AG08395 (cell line): ENCODE results near the gene TRIM65.

ENCODE experiments used
- DNase-seq: peaks from one replicate; pipeline ENCODE4 v3.0.0; 2012; ENCODE audit warnings: mixed read lengths, low spot score

TRIM65 gene

DNA sequence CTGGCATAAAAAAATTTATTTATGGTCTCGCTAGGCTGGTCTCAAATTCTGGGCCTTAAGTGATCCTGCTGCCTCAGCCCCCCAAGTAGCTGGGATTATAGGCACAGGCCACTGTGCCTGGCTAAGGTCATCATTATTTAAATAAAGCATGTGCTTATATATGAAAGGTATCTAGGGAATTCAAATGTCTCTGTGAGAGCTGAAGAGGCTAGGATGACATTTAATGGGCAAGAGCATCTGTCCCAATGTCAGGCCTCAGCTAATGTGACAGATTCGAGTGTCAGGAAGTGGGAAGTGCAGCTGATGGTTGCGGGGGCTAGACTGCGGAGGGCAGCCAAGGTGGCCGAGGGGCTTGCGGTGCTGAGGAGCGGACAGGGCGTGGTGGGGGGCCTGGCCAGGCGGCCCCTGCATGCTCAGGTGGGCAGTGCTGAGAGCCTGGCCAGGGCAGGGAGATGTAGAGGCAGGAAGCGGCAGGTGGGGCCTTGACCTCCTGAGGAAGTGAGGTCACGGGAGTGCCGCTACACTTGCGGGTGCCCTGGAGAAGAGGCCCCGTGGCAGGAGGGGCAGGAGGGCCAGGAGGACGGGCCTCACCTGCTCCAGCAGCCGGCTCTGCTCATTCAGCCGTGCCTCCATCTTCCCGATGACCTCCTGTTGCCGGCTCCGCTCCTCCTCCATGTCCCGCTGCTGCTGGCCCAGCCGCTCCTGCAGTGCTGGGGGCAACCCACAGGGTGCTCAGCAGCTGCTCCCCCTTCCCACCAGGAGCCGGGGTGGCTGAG is 20.6 kb upstream of the TRIM65 start:
- no peak for DNase-seq

DNA sequence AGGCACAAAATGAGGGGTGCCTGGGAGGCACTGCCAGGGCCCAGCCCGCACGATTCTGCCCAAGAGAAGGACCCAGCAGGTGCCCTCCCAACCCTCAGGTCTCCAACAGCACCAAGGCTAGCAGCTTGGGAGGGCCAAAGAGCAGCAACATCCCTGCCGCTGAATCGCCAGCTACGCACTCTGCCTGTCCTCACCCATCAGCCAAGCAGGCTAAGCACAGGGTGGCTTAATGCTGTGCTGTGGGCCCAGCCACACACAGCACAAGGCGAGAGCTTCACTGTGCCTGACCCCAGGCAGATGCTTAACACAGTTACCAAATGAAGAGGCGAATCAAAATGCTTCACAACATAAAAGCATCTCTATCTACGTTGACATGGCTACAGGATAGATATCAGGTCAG is 18.5 kb upstream of the TRIM65 start:
- DNase-seq, result no peak

GRCh38 chr17:75914643-75915267 is 18.0 kb upstream of the TRIM65 start:
- no peak for DNase-seq

GRCh38 chr17:75913537-75914210 is 16.9 kb upstream of the TRIM65 start:
- no peak for DNase-seq

DNA sequence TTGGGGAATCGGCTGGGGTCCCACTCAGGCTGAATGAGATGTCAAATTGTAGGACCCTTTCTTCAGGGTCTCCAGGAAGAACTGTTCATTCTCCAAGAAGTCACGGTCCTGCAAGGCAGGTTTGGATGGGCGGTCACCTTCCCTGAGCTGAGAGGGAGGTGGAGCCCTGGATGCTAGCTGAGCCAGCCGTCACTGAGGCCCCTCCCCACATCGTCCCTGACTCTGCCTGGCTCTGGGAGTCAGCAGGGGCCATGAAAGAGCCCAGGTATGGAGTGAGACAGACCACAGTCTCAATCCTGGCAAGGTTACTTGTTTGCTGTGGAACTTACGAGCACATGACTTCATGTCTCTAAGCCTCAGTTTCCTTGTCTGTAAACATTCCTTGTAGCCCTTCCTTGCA is 13.9 kb upstream of the TRIM65 start:
- DNase-seq, result no peak

DNA sequence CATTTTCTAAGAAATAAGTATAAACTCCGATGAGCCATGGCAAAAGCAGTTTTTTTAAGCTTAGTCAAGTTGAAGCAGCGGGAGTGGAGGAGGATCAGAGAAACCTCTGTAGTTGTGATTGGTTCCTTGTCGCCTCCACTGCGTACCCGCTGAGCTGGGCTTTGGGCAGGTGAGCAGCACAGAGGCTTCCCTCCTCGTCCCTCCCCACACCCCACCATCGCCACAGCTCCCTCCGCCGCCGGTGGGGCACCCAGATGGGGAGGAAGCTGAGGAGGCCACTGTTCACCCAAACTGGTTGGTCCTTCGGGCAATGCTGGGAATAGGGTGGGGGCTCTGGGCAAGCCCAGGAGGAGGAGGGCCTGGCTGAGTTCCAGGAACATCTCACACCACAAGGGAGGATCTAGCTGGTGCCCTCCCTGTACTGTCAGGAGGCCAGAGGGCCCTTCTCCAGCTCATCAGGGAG is 13.1 kb upstream of the TRIM65 start:
- no peak for DNase-seq

- DNase-seq, result no peak
Observed at GRCh38 chr17:75909051-75909811, 12.5 kb upstream of the TRIM65 start.

DNA sequence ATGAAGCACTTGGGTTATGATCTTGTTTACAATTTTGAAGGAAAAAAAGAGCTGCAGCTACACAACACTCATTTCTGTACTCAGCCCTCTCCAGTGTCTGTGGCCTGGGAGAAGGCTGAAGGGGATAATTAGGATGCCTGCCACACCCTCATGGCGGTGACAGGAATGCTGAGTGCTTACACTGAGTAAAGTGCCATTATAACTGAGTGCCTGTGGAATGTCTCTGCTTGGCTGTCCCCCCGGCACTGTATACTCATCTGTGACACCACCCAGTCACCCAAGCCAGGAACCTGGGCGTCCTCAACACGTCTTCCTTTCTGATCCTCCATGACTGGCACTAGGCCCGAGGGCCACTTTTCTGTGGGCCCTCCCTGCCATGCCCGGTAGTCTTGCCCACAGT is 11.4 kb upstream of the TRIM65 start:
- peak; percentile 33 for DNase-seq

DNA sequence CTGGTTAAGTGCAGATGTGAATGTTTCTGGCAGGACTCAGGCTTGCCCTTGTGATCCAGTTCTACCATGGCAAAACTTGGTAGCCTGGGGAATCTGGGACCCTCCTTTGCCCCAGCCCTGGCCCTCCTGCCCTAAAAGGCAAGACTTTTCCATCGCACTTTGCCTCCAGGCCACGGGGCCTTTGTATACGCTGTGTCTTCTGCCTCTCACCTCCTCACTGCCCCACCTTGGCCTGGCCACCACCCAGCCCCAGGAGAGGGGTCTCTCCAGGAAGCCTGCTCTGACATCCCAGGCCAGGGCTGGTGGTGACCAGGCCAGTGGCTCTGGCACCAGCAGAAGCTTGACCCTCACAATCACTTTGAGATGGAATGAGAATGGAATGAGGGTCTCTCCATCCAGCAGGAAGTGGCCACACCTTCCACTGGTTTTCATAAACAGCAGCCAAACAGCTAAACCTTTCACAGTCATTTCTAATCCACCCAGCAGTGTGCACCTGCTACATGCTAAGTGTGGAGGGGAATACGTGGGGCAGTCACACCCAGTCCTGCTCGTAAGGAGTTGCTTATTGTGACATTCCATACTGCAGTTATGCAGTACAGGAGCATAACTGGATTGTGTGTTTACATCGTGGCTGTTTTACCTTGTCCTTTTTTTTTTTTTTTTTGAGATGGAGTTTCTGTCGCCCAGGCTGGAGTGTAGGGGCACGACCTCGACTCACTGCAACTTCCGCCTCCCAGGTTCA is 9.6 kb upstream of the TRIM65 start:
- no peak for DNase-seq

DNA sequence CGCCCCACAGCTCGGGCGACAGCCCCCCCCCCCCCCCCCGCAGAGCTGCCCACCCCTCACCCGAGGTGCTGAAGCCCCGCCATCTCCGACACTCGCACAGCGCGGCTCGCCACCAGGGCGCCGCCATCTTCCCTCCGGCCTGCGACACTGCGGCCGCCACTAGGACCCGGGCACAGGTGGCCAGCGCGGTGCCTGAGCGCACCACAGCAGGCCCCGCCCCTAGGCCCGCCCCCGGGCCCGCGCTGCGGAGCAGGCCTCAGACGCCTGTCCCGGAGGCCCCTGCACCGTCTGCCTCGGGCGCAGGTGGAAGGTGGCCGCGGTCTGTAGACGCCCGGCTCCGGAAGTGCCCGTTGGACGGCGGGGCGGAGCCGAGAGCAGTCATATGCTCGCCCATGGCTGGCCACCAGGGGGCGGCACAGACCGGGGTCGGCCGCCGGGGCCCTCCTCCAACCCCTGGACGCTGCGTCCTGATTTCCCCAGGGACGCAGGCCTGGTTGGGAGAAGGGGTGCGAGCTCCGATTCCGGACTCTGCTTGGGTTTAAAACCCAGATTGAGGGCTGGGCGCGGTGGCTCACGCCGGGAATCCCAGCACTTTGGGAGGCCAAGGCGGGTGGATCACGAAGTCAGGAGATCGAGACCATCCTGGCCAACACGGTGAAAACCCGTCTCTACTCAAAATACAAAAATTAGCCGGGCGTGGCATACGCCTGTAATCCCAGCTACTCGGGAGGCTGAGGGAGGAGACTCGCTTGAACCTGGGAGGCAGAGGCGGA is 8.2 kb upstream of the TRIM65 start, which contains the start of gene MRPL38:
Gene MRPL38, minus strand, starts transcription at position 136 of the 773 bp plus-strand sequence. Its CDS starts 9 bp downstream, at position 127.
- peak; percentile 96 for DNase-seq

DNA sequence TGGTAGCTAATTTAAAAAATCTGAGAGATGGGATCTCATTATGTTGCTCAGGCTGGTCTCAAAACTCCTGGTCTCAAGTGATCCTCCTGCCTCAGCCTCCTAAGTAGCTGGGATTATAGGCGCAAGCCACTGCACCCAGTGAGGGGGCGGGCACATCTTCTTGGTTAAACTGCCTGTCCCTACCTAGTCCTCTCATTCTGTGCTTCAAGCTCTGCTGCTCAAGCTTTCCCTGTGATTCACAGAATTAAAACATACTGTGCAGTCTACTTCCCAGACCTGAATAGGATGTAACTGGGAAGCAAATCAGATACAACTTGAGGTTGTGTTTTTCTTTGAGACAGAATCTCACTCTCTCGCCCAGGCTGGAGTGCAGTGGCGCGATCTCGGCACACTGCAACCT is 5.7 kb upstream of the TRIM65 start:
- DNase-seq, result no peak

DNA sequence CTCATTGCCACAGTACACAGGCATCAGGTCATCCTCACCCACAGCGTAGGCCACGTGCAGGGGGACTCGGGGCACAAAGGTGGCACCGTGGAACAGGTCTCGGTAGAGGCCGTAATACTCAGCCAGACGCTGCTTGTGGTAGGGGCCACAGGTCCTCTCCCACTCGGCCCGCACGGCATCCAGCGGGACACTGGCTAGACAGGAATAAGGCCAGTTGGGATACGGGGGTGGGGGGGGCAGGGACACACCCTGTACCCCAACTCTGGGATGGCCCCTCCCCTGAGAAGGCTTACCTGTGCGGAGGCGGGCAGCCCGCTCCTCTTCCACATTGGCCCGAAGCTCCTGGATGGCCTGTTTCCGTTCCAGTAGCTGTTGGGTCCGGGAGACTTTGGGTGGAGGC is 5.0 kb upstream of the TRIM65 start:
- no peak for DNase-seq

- no peak for DNase-seq
Observed at GRCh38 chr17:75900691-75901533, 4.2 kb upstream of the TRIM65 start.

DNA sequence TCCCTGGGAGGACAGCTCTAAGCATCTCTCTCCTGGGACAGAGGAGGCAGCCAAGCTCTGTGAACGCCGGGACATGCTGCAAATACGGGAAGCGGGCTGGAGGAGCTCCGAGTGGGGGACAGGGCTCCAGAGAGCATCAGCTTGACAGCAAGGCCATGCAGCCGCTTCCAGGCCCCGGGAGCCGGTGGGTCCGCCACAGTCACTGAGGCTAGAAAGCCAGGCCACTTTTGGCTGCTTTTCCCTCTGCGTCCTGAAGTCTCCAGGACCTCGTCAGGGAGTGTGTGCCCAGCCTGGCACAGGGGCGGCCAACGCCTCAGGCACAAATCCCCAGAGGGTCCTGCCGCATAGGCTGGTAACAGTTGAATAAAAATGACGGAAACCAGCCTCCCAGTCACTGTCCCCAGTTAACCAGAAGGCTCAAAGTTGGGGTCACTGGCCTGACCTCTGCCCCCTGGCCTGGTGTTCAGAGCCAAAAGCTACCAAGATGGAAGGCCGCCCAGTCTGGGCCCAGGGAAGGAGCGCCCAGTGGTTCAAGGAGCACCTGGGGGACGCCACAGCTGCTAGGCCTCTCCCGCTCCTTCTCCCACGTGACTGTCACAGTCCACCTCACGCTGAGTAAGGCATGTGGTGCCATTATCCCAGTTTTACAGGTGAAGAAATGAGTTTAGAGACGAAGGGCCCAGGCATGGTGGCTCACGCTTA is 3.2 kb upstream of the TRIM65 start:
- DNase-seq, result no peak

DNA sequence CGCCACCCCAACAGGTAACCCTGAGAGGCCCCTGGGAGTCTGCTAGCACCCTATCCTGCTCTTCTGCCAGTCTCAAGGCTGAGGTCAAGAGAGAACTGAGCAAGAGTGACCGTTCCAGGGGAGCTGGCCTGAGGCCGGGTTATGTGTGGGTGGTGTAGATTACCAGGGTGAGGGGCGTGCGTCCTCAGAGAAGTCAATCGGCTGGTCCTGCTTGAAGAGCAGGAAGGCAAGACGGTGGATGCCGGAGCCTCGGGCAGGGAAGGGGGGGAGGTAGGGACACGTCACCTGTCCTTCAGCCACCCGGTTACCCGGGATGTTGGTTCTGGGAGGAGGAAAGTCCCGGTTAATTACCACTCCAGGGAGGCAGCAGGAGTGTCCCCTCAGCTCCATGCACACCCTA is 2.6 kb upstream of the TRIM65 start:
- DNase-seq, result no peak

DNA sequence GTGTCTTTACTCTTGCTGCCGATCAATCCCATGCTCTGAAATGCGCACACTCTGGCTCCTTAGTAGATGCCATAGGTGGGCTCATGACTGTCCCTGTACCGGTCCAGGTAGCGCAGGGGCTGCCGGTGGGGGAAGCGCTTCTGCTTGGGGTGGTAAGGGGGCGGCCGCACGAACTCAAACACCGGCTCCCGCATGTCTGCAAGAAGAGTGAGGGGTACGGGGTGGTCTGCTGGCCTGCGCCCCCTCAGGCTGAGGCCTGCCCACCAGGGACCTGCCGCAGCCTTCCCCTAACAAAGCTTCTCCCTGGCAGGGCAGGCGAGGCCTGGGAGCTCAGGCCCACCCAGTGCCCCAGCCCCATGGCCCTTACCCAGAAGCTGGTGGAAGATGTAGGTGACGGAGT is 2.0 kb upstream of the TRIM65 start:
- no peak for DNase-seq

- DNase-seq, result no peak
Observed at GRCh38 chr17:75898065-75898464, 1.3 kb upstream of the TRIM65 start.

GRCh38 chr17:75897160-75898019 is 639 bp upstream of the TRIM65 start:
- DNase-seq, result no peak
